Stimulated activated CD8-positive, alpha-beta memory T cell treated with anti-CD3 and anti-CD28 coated beads, Interleukin-15, amount 100 ng/mL, for 48 hours (primary cell): ENCODE data around the gene STARD13.

ENCODE experiments used
- DNase-seq, 2 donors: peaks; one replicate each; pipeline ENCODE4 v3.0.0-alpha.2; 2020; ENCODE audit warnings: low read depth in 2 of 2

The STARD13 gene

DNA sequence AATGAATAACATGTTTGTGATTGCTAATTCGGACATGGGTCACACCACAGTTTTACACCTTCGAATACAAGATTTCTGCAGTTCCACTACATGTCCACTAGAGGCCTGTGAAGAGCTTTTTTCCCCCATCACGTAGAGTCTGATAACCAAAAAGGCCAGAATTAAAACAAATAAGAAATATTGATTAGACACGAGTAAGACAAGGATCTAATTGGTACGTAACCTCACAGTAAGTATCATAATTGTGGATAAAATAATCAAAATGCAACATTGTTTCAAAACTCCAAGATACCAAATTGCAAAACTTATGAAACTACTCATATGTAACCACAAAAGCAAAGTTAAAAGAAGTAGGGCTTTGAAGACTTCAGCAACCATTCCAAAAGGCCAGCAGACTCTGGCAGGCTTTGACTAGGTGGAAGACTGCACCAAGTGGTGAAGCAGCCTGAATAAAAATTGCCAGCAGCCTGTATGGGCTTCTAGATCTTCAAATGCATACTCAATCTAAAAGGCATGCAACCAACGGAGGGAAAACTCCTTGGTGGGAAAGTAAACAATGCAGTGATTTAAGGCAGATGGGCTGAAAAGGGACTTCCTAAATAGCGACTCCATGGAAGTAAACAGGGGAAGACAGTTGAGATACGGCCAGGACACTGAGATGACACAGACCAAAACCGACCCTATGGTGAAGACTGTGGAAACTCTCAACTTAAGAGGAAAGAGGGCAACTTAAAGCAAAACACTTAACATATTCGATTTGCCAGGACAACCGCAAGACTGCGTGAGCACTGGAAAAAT lies 56.7 kb downstream of the STARD13 start:
- no peak for DNase-seq

DNA sequence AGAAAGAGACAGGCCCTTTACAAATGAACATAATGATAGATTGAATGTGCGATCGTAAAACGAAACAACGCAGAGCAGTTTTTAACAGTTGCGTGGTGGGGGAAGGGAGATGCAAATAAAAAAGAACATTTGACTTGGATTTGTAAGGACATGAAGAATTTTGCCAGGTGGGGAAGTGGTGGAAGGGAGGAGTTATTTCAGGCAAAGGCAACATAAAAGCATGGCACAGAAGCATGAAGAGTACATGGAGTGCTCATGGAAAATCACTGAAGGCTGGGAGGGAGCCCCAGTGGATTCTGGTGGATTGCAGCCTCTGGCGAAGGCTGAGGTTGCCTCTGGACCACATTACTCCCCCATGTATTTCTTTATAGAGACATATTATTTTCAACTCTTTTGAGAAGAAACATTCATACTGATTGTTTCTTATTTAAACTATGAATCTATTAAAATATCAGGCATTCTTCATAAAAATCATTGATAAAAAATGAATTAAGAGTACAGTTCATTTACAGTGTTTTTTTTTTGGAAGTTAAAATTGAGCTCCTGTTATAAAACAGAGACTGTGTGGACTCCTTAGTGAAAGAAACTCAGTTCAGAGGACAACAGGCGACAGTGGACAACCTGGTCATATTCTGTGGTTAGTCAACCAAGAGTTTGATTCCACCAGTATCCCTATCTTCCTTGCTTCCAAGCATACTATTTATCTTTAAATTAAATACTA lies 57.5 kb downstream of the STARD13 start:
- no peak for DNase-seq

DNA sequence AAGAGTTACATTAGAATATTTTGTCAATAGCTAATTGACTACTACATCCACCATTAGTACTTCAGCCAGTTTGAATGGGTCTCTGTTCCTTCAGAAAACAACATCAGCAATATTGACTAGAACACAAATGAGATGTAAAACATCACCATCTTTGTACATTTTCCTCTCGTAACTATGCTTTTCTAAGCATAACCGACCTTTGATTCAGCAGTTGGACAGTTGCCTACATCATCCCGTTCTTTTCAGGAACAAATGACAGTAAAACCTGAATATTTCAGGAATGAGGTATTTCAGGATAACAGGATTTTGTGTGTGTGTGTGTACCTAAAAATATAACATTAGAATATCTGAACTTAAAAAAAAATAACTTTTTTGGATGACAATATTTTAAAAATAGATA lies 60.9 kb downstream of the STARD13 start:
- DNase-seq, result no peak

GRCh38 chr13:33224191-33224590 lies 61.4 kb downstream of the STARD13 start:
- no peak for DNase-seq

DNA sequence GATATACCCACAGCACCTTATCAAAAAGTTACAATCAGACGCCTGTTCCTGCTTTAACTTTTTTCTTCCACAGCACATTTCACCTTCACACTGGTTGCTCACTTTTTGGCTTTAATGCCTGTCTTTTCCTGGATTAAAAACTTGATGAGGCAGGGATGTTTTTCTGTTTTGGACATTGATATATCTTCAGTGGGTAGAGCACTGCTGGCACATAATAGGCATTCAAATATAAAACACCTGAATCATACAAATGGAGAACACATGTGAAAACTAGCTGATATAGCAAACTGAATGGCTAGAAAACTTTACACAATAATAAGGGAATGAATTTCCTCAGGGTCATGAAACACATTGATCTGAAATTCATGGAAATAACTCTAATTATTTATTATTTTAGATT lies 65.6 kb downstream of the STARD13 start:
- no peak for DNase-seq

DNA sequence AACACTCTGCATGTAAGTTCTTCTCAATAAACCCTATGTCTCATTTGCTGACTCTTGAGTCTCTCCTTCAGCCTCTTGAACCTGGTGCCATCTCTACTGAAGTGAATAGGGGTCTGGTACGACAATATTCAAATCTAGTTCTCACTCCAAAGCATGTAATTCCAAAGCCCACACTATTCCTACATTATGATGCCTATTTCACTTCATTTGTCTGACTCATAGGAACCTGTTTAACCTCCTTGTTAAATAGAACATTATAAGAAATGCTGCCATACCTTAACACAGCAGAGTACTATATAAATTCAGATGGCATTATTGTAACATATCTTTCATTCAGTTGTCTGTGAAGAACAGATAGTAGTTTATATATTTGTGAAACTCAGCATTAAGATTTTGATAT lies 67.1 kb downstream of the STARD13 start:
- DNase-seq, result no peak

DNA sequence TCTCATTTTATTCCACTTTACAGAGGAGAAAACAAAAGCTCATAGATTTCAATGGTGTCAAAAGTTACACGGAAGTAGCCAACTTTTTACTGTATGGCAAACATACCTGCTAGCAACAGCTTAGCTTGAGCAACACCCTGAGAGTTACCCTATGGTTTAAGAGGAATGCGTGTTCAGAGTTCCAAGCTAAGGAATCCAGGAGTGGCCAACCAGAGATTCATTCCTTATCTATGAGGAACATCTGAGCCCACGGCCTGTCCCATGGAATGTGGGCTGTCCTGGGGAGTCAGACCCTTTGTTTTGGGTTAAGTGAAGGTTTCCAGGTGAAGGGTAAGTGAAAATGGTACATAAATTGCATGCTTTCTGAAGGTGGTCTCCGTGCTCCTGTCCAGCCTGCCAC lies 67.5 kb downstream of the STARD13 start:
- no peak for DNase-seq

DNA sequence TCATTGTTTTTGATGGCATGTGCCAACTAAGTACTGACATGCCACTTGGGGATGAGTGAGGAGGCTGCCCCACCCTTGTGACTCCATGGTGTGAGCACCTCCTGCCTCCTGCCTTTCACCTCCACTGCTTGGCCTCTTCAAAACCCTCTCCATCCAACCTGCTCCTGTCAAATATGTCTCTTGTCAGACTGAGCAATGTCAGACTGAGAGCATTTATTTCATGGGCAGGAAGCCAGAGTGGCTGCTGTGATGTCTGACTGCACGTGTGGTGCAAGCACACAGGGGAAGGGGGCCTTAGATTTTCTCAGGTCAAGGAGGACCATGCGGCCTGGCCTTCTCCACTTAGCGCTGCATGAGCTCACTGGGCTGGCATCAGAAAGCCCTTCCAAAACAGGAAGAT lies 68.3 kb downstream of the STARD13 start:
- no peak for DNase-seq

DNA sequence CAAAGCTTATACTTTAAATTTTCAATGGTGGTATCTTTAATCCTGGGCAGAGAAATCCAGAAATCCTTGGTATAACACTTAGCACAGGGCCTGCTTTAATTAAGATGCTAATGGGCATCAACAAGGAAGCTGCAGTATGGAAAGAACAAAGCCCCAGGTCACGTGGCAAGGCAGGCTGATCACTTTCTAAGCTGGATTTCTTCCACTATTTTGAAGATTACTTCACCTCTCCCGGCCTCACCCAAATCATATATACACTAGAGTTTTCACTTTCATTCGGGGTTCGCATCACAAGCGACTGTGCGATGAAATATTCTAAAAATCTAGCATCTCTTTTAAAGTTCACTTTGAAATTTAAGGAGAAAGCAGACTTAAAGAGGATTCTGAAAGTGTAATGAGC lies 71.8 kb downstream of the STARD13 start:
- DNase-seq, result no peak

DNA sequence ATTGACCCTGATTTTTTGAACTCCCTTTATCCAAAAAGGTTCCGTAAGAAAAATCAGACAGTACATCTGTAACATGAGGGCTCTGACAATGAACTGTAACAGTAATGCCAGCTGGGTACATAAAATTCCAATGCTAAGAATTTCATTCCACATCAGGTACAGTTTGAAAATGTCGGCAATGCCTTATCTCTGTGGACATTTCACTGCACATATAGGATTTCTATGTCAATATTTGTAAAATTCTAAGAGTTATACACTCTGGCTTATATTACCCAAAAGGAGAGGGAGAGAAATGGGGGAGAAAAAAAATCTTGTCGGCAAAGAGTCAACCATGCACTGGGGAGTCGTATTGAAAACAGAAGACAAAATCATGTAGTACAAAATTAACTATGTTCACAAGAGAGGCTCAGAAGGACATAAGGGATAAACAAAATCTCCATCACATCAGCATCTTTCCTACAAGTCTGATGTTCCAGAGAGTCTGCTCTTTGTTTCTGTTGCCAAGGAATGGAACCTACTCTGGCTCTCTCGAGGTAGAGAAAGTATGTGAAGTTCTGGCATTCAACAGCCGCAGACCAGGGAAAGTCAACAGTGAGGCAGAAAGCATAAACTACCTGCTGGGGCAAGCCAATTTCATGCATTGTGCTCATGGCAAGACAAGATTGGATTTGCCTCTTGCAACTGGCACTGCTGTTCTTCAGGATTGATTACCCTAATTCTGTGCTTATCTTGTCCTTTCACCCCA lies 72.4 kb downstream of the STARD13 start:
- DNase-seq, result no peak

DNA sequence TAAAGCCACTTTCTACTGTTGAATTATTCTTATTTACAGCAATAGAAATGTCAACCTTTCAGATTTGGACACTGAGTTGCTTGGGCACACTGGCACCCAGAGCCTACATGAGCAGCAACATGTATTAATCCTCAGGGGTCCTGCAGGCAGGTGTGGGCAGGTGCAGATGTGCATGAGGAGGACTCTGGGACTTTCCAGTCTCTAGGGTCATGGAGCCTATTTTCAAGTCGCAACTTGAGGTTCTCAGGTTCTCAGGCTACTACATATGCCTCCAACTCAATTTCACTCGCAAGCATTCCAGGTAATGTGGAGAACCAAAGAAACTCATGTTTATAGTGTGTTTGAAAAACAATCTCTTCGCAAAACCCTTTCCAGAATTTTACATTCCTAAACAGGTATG lies 73.2 kb downstream of the STARD13 start:
- no peak for DNase-seq

DNA sequence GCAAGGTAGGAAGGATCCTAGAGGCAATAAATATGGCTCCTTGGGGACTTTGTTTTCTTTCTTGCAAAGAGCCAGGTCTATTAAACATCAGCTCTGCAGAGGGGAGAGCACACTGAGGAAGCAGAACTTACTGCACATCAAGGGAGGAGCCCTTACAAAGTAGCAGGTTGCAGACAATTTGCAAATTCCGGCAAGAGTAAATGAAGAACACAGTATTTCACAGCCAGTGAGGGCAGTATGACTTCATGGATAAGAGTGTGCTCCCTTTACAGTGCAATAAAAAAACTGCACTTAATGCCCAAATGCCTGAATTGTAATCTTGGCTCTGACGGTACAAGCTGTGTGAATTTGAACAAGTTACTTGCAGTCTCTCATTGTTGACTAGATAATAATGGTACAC lies 75.5 kb downstream of the STARD13 start:
- DNase-seq, result no peak

GRCh38 chr13:33208290-33209220 lies 77.0 kb downstream of the STARD13 start:
- DNase-seq, result no peak

GRCh38 chr13:33207615-33207961 lies 78.0 kb downstream of the STARD13 start:
- no peak for DNase-seq

DNA sequence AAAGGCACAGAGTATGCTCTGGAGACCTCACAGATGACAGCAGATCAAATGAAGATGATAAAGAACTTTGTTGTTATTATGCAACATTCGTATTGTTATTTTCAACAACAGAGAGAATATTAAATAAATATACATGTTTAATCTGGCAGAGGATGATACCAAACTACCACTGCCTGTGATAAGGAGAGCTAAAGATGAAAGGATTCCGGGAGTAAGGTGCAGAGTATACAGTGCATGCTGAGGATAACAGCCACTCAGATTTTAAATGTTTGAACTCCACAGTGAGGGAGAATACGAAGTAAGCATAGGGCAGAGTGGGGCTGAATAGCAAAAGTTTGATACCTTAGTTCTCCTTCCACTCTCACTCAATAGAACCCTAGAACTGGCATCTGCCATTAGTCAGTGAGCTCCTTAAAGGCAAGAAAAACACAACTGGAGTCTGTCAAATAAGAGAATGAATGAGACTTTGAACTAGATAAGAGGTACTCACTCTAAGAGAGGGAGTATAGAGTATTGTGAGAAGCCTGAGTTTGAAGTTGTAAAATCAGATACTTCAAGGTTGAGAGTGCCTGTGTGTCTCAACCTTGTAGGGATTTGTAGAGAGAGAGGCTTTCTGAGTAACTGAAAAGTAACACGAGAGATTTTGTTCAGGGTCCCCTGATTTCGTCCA lies 78.5 kb downstream of the STARD13 start:
- DNase-seq, result no peak

- DNase-seq, result no peak
Measured at GRCh38 chr13:33206425-33206824, 79.1 kb downstream of the STARD13 start.

GRCh38 chr13:33205804-33206221 lies 79.7 kb downstream of the STARD13 start:
- no peak for DNase-seq

- no peak for DNase-seq
Measured at GRCh38 chr13:33205224-33205623, 80.3 kb downstream of the STARD13 start.

- no peak for DNase-seq
Measured at GRCh38 chr13:33204130-33204927, 81.2 kb downstream of the STARD13 start.

DNA sequence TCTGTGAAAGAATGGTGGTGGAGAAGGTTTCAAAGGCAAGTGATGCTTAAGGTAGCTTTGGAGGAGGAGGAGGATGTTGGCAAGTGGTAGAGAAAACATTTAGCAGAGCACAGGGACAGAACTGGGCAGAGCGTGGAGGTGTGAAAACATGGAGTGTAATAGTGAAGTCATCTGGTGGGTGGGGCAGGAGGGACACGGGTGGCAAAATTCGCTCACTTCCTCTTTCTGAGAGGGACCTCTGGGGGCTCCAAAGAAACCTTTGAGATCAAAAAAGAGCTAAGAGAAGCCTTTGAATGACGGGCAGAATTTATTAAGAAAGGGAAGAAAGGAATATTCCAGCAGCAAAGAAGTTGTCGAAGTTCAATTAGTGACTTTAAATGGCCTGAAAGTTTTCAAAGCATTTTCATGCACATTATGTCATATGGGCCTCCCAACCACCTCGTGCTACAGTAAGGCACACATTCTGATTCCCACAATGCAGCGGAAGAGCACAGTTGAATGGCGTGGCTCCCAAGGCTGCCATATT lies 82.8 kb downstream of the STARD13 start:
- DNase-seq, result no peak
